KBM-7 (cell line): ENCODE measurements around the gene UGT1A4.

Experiments
- DNase-seq: peaks from one replicate; pipeline ENCODE4 v3.0.0-alpha.2; 2015
- in situ Hi-C: fragments of 300-500 bp; cut with MboI; formaldehyde crosslinking; loops from 2 replicates; pipeline ENCODE4 v1.14.3; 2020; ENCODE audit warnings: low sequenced_read_pairs, low pct_unique_long_range_greater_than_20kb, mixed read lengths

Gene UGT1A4

DNA sequence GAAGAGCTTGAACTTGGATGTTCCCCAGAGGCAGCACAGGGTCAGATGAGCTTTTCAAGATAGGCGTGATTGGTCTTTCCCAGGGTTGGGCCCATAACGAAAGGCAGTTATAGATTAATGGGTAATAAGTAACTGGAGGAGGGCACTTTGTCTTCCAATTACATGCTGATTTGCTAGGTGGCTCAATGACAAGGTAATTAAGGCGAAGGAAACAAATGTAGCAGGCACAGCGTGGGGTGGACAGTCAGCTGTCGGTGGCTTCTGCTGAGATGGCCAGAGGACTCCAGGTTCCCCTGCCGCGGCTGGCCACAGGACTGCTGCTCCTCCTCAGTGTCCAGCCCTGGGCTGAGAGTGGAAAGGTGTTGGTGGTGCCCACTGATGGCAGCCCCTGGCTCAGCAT, at the start of gene UGT1A4:
Gene UGT1A4, plus strand, starts transcription at position 185 of the 400 bp plus-strand sequence. Its CDS starts 85 bp downstream, at position 270.
- DNase-seq, result no peak
- in situ Hi-C loops, result no loop called here

DNA sequence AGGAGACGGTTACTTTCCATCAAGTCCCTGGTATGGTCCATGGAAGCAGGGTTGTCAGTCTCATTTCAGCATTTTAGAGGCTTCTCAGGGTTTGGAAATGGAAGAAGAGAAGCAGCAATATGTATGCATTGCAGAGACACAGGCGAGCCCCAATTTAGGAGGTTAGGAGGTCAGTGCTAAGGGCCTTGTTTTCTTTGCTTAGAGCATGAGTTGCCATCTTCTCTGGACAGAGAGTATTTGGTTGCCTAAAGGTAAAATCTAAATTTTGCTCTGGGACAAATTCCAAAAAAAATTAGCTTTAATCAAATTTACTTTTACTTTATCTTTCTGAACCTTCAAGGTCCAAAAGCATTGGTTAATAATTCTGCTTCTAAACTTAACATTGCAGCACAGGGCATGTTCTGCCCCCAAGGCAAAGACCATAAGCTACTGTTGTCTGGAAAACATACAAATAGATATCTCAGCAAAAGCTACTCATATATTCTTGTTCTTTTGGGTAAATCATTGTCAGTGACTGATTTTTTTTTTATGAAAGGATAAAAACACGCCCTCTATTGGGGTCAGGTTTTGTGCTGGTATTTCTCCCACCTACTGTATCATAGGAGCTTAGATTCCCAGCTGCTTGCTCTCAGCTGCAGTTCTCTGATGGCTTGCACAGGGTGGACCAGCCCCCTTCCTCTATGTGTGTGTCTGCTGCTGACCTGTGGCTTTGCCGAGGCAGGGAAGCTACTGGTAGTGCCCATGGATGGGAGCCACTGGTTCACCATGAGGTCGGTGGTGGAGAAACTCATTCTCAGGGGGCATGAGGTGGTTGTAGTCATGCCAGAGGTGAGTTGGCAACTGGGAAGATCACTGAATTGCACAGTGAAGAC, 47.0 kb upstream of the UGT1A4 start, which contains the start of gene UGT1A9:
Gene UGT1A9, plus strand, starts transcription at position 609 of the 872 bp plus-strand sequence. Its CDS starts 37 bp downstream, at position 646.
- DNase-seq, result no peak
- in situ Hi-C loops, result no loop called here

DNA sequence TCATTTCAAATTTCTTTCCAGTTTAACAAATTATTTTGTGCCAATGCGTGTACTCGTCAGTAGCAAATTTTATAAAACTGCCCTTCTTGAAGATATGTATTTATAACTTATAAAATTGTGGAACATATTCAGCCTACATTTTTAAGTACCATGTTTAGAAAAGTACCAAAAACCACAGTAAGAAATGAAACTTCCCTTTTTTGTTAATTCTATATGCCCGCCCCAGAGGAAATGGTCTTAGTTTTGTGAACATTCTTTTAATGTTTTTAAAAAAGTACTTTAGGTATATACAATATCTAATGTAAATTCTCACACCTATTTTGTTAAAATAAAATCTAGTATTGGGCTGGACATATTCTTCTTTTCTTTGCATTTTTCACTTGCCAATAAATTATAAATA, 45.6 kb upstream of the UGT1A4 start:
- DNase-seq, result no peak
- in situ Hi-C loops, result no loop called here

DNA sequence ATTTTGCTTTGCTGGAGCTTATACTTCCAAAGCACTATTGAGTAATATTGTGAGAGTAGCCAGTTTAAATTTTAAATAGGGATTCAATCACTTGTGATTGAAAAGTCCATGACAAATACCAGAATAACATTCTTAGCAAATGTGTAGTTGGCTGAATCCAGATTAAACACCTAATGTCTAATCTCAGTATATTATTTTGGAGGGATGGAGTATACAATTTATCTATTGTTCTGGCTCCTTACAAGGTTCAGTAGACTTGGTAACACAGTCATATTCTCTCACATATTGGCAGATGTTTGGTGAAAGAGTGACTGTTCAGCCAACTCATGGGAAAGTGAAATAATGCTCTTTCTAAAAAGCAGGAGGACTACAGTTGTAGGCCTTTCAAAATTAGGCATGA, 44.6 kb upstream of the UGT1A4 start:
- no peak for DNase-seq
- in situ Hi-C loops, result no loop called here

DNA sequence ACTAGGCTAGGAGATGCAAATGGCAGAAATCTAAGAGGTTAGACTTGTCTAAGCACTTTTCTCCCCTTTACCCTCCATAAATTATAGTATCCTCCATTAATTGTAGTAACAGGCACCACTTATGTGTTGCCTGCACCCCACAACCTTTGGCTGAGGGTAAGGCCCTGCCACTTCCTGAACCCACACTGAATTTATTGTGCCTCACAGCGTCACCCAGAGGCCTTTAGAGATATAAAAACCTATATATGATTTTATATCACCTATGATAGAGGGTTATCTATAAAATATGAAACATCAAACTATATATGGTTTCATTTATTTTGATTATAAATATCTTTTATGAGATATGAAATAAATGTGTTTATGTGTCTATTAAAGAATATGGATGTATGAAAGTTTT, 44.2 kb upstream of the UGT1A4 start:
- in situ Hi-C loops, result no loop called here

DNA sequence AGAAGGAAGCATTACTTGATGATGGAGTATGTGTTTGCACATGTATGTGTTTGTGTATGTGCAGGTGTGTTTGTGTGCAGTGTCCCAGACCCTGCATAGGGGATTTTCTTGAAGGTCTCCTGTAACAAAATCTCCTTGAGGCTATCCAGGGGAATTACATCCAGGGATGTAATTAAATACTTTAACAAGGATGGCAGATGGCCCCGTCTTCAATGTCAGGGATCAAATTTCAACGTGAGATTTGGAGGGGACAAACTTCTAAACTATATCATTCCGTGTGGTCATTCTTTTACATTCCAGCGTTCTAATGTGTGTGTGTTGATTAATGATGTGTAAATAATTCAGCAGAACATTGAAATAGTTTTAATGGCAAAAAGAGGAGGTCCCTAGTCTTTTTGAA, 43.5 kb upstream of the UGT1A4 start:
- DNase-seq, result no peak
- in situ Hi-C loops, result no loop called here

More for the DNA sequence above, 44.2 kb upstream of the UGT1A4 start:
- DNase-seq, result no peak

DNA sequence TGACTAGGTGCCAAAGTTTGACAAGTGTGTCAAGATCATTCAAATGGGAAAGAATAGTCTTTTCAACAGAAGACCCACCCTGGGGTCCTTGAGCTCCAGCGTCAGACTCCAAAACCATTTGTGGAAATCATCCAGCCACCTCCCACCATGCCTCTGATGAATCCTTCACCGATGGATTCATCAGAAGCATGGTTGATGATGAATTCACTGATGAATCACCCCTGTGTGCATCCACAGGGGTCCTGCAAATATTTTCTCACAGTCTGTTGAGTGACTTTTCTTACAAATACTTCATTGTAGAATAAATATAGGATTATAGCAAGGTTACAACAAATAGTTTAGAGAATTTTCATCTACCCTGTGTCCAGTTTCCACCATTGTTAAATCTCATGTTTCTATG, 42.5 kb upstream of the UGT1A4 start:
- in situ Hi-C loops, result no loop called here
- DNase-seq, result no peak

DNA sequence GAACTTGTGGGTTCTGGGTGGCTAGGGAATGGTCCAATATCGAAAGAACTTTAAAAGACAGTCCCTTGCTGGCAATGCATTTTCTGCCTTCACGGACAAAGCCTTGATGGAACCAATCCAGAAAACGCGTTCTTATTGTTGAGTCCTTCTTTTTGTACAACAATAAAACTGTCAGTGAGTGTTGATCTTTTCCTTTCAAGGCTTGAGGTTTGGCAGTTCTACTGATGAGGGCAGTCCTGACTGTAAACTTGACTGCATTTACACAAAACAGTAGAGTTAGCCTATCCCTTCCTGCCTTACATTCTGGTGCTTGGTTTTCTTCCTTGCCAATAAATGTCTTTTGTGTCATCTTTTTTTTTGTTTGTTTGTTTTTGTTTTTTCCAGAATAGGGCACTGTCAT, 39.3 kb upstream of the UGT1A4 start:
- DNase-seq, result no peak
- in situ Hi-C loops, result no loop called here

DNA sequence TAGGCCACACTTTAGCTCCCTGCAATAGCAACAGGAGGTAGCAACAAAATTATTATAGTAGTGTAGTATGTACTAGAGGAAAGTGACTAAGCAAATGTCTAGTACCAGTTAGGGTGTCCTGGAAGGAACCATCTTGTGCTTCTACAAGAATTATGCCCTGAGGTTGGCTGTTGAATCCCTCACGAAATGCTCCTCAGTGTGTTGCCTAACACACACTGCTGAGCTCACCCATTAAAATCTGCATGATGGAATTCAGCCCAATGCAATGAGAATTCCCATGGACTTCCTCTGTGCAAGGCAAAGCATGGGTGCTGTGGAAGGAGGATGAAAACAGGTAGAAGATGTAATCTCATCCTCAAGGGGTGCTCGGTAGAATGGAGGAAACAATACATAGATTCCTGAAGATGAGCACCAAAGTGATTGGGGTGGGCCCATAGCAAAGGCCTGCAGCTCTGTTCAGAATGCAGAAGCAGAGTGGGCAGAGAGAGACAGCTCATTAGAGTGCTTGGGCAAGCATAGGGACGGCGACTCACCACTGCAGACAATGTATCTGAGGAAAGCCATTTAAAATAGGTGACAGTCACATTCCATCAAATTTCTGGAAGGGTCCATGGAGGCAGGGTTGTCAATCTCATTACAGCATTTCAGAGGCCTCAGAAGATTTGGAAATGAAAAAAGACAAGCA, 38.0 kb upstream of the UGT1A4 start:
- DNase-seq, result no peak
- in situ Hi-C loops, result no loop called here

DNA sequence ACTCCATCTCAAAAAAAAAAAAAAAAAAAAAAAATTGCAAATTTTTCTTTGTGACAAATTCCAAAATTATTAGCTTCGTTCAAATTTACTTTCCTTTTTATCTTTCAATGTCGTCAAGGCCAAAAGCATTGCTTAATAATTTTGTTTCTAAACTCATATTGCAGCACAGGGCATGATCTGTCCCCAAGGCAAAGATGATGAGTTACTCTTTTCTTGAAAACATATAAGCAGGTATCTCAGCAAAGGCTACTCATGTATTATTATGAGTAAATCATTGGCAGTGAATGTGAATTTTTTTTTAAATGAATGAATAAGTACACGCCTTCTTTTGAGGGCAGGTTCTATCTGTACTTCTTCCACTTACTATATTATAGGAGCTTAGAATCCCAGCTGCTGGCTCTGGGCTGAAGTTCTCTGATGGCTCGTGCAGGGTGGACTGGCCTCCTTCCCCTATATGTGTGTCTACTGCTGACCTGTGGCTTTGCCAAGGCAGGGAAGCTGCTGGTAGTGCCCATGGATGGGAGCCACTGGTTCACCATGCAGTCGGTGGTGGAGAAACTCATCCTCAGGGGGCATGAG, 36.9 kb upstream of the UGT1A4 start, which contains the start of gene UGT1A7:
Gene UGT1A7, plus strand, starts transcription at position 381 of the 579 bp plus-strand sequence. Its CDS starts 37 bp downstream, at position 418.
- no peak for DNase-seq
- in situ Hi-C loops, result no loop called here

DNA sequence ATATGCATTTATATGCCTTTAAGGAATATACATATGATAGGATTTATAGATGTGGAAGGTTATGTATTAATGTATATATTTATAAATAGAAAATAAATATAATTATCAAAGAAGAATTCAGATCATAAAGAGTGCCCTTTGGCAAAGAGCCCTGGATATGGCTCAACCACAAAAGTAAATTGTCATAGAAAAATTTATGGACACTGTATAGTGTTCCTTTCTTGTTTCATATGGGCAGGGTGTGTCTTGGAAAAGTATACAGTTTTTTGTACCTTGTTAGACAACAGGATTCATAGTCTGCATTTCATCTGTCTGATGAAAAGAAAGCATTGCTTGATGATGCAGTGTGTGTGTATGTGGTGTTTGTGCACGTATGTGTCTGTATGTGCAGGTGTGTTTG, 33.9 kb upstream of the UGT1A4 start:
- no peak for DNase-seq

DNA sequence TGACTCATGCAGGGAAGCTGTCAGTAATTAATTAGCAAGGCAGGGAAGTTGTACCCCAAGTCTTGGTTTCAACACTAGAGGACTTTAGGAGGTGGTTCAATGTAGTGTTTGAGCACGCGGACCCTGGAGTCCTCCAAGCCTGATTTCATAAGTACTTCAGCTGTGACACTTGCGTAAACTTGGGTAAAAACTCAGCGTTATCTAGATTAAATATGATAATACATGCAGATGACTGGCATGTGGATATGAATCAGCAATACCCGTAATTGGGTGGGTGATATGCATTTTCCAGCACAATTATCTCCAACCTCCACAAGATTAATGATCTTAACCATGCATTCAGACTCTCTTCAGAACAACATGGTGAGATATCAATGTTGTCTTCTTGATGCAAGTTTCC, 31.6 kb upstream of the UGT1A4 start:
- DNase-seq, result no peak
- in situ Hi-C loops, result no loop called here

More for the DNA sequence above, 33.9 kb upstream of the UGT1A4 start:
- in situ Hi-C loops, result no loop called here

DNA sequence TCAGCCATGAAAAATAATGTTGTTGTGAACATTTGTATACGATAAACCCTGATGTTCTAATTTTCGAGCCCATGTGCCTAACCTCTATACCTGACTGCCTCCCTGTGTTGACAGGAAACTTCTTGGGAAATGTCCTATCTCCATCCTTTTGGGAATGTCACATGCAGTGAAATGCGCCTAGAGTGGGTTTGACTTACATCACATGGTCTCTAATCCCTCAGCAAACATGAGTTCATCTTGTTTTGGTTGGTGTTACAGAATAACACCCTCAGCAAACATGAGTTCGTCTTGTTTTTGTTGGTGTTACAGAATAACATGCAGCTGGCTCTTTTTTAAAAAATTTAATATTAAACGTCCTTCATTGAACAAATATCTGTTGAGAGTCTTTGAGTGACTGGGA, 30.2 kb upstream of the UGT1A4 start:
- in situ Hi-C loops, result no loop called here
- DNase-seq, result no peak

DNA sequence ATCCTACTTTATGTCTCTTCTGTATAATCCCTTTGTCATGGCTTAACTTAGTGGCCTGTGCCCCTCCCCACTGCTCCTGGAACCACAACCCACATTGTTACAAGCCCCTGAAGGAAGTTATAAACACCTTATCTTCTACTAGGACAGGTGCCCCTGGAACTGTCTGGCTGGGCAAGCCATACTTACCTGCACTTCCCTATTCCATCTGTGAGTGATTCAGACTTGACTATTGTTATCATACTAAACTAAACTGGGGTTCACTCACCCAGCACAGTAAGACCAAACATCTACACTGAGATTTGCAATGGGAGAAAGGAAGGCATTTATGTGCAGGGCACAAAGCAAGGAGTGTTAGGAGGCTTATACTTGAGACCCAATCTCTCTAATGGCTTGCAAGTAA, 29.5 kb upstream of the UGT1A4 start:
- in situ Hi-C loops, result no loop called here
- no peak for DNase-seq

DNA sequence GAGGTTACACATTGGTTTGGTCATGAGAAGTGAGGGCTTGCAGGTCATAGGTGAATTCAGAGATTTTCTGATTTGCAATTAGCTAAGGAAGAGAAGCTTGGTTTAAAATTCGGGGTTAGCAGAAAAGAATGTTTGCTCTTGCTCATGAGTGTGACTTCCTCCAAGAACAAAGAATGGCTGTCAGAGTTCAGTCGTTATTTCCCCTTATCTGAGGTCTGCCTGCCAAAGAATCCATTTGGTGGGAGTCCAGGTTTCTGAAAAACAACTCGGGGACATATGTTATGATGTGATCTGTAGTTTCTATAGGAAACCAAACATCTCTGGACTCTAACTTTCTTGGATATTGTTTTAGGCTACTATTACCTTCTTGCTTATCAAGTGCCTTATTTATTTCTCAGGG, 29.0 kb upstream of the UGT1A4 start:
- in situ Hi-C loops, result no loop called here
- DNase-seq, result no peak

DNA sequence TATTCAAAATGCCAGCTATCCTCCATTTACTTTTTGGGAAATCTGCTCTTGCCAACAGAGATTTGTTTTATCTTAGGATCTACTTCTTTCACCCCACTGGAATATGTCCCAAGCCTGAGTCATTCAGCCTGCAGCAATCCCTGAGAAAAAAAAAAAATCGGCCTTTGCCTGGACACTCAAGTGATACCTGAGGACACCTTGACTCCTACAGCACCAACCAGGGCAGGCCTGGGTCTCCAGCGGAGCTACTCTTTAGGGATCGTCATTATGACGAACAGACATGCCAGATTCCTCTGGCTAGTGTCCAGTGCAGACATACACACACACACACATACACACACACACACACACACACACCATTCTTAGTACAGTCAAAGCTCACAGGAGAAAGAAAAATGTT, 28.1 kb upstream of the UGT1A4 start:
- in situ Hi-C loops, result no loop called here
- no peak for DNase-seq

DNA sequence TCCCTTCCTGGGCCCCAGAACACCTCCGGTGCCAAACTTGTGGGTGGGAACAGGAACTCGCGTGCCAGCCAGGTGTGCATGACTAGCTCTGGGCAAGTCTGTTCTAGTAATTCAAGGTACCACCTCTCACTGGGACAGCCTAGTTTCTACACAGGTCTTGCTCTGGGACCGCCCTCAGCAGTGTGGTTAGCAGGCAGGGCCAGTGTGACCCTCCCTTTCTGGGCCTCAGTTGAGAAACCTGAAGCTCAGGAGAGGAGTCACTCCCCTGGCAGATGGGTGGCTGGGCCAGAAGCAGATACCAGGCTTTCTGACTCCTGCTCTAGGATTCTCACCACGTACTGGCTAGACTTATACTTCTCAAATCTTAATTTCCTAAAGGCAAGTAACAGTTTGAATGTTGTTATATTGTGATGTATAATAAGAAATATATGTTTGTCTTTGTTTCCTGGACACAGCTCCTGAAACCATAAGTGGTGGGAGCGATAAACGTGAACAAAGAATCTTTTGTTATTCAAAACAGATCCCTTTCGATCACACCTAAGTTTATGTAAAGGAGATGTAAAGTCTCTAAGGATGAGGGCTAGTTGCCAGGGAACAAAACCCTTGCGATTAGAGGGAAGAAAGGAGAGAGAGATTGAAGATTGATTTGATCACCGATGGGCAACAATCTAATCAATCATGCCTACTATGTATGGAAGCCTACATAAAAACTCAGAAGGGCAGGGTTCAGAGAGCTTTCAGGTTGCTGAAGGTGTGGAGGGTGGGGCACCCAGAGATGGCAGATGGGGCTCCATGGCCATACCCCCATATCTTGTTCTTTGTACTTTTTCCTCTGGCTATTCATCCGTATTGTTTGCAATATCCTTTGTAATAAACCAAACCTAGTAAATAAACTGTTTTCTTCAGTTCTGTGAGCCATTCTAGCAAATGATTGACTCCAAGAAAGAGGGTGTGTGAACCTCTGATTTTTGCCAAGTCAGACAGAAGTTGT, 26.8 kb upstream of the UGT1A4 start:
- in situ Hi-C loops, result no loop called here

DNA sequence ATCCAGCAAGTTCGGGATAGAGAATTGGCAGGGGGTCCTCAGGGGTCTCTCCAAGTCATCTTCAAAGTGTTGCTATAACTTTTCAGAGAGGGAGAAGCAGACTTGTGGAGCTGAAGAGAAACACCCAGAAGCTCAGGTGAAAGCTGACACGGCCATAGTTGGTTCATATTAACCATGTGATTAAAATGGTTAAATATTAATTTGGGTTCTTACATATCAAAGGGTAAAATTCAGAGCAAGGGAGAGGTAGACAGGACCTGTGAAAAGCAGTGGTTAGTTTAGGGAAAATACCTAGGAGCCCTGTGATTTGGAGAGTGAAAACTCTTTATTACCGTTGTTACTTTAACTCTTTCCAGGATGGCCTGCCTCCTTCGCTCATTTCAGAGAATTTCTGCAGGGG, 25.9 kb upstream of the UGT1A4 start, which contains the start of gene UGT1A6:
Gene UGT1A6, plus strand, starts transcription at position 243 of the 400 bp plus-strand sequence. Its CDS starts 115 bp downstream, at position 358.
- no peak for DNase-seq
- in situ Hi-C loops, result no loop called here

More for the DNA sequence above, 26.8 kb upstream of the UGT1A4 start:
- DNase-seq, result no peak

DNA sequence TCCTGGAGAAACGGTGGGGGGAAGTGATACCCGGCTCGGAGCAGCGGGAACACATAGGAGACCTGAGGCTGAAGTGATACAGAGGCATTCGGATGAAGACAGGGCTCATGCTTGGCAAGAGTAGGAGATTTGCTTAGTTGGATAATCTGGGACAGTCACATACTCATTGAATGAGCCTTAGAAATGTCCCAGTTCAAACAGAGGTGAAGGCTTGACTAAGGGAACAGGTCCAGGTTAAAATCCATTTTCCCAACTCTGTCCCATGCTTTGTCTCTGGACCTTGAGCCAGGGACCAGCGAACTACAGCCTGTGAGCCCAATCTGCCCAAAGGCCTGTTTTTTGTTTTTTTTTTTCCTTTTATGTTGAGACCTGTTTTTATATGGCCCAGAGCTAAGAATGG, 24.6 kb upstream of the UGT1A4 start:
- DNase-seq, result no peak
- in situ Hi-C loops, result no loop called here
